Measurements from ENCODE around the gene RCAN1.

Gene RCAN1

DNA sequence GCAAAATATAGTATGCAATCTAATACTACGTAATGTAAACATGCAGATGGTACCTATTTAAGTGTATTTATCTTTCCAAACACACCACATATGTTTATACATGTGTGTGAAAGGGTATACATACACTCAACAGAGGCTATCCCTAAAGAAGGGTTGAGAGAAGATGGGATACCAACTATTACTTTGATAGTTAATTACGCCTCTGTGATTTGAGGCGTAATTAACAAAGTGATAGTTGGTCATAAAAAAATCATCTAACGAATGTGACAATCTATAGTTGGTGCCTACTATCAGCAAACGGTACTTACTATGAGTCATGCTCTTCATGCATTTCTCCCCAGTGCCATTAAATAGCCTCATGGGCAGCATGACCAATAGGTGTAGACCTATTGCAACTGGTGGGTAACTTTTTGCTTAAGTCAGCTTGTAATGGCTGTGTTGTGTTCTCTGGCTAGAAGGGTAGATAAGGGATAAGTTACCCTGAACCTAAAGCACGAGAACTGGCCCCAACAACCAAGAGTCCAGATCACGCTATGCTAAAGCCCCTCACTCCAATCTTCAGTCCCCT is 15.3 kb downstream of the RCAN1 start:
- no peak for DNase-seq (ENCODE audit: low read depth)
- no peak overlapping the region for H3K4me3 ChIP-seq (ENCODE audit: low read length)
- TF ChIP-seq, protein P1, sequence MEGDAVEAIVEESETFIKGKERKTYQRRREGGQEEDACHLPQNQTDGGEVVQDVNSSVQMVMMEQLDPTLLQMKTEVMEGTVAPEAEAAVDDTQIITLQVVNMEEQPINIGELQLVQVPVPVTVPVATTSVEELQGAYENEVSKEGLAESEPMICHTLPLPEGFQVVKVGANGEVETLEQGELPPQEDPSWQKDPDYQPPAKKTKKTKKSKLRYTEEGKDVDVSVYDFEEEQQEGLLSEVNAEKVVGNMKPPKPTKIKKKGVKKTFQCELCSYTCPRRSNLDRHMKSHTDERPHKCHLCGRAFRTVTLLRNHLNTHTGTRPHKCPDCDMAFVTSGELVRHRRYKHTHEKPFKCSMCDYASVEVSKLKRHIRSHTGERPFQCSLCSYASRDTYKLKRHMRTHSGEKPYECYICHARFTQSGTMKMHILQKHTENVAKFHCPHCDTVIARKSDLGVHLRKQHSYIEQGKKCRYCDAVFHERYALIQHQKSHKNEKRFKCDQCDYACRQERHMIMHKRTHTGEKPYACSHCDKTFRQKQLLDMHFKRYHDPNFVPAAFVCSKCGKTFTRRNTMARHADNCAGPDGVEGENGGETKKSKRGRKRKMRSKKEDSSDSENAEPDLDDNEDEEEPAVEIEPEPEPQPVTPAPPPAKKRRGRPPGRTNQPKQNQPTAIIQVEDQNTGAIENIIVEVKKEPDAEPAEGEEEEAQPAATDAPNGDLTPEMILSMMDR (conservative IDR thresholded peaks at IDR 0.05; ENCODE audit: low read length): no peak

- no peak overlapping the region for H3K4me3 ChIP-seq (ENCODE audit: low read length)
- TF ChIP-seq, protein P1 (conservative IDR thresholded peaks at IDR 0.05; ENCODE audit: low read length): no peak
- peak; percentile 23 for DNase-seq (ENCODE audit: low read depth)
Observed at GRCh38 chr21:34598931-34599400, 15.9 kb downstream of the RCAN1 start.

GRCh38 chr21:34597406-34597805 is 17.5 kb downstream of the RCAN1 start:
- no peak for DNase-seq (ENCODE audit: low read depth)
- no peak overlapping the region for H3K4me3 ChIP-seq (ENCODE audit: low read length)
- TF ChIP-seq, protein P1 (conservative IDR thresholded peaks at IDR 0.05; ENCODE audit: low read length): no peak

DNA sequence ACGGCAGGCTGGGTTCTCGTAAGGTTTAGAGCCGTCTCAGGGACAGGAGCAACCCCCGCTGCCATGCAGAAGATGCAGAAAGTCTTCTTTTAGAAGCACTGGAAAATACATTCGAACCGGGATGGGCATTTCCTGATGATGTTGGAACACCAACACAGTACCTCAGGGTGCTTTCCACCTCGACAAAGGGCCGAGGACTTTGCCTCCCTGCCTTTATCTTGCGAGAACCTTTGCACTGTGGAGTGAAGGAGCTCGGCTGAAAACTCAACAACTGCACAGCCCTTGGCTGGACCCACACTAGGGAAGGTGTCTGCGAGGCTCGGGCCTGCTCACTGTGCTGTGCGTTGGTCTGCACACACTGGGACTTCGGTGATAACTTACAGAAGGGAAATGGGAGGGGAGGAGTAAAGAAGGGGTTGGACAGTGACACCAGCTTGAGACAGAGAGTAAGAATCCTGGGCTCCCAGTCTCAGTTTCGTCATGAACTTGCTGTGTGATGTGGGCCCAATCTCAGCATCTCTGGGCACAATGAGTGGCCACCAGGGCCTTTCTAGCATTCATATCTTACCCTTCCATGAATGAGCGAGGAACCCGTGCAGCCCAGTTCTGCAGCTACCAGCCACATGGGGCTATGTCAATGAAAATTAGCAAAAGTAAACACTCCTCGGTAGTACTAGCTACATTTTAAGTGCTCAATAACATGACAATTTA is 18.2 kb downstream of the RCAN1 start:
- no peak for DNase-seq (ENCODE audit: low read depth)
- TF ChIP-seq, protein P1 (conservative IDR thresholded peaks at IDR 0.05; ENCODE audit: low read length): no peak
- no peak overlapping the region for H3K4me3 ChIP-seq (ENCODE audit: low read length)

DNA sequence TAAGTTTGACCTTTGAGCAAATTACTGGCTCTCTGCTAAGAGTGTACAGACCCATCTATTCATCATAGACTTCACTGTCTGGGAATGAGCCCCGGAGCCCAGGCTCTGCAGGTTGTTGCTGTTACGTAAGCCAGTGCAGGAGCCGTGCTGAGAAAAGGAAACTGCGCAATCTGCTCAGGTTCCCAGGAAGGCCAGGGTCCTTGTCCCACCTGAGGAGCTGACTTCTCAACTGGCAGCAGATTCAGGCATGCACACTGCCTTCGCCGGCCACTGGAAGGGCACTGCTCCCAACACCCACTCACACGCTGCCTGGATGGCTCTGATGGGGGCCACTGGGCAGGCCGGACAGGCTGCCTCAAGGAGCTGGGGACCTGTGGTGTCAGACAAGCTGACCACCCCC is 19.5 kb downstream of the RCAN1 start:
- no peak for DNase-seq (ENCODE audit: low read depth)
- TF ChIP-seq, protein P1 (conservative IDR thresholded peaks at IDR 0.05; ENCODE audit: low read length): no peak
- H3K4me3 ChIP-seq (ENCODE audit: low read length): no peak overlapping the region

GRCh38 chr21:34594566-34595234 is 20.2 kb downstream of the RCAN1 start:
- no peak overlapping the region for H3K4me3 ChIP-seq (ENCODE audit: low read length)
- no peak for DNase-seq (ENCODE audit: low read depth)
- TF ChIP-seq, protein P1 (conservative IDR thresholded peaks at IDR 0.05; ENCODE audit: low read length): no peak

Data from AG10803 (cell line).